GM19467 (cell line): ENCODE measurements around the gene CCDC142.

ENCODE experiments used
- ATAC-seq: cut with Tn5 transposase; IDR thresholded peaks from one replicate; pipeline ENCODE4 v1.9.1; 2021; ENCODE audit warnings: mild to moderate bottlenecking, moderate library complexity; ENCODE audit not compliant: unreplicated experiment

The CCDC142 gene

GRCh38 chr2:74514368-74515270 is 31.8 kb upstream of the CCDC142 start, which contains the start of gene TLX2:
Gene TLX2, plus strand, starts transcription at chr2:74514450. Its CDS starts 357 bp downstream, at chr2:74514807.
- no peak for ATAC-seq

GRCh38 chr2:74513605-74514367 is 31.0 kb upstream of the CCDC142 start:
- no peak for ATAC-seq

GRCh38 chr2:74512744-74513604 is 30.2 kb upstream of the CCDC142 start:
- ATAC-seq = no peak

- ATAC-seq = no peak
These were observed 28.5 kb upstream of the CCDC142 start for GRCh38 chr2:74511104-74511989.

GRCh38 chr2:74510272-74510671 is 27.5 kb upstream of the CCDC142 start:
- ATAC-seq = no peak

- peak; percentile 3 for ATAC-seq
These were observed 25.2 kb upstream of the CCDC142 start for GRCh38 chr2:74507926-74508520.

GRCh38 chr2:74507145-74507925 is 24.5 kb upstream of the CCDC142 start, which contains the start of gene PCGF1:
Gene PCGF1, minus strand, starts transcription at chr2:74507695. Its CDS starts 27 bp downstream, at chr2:74507668.
- peak; percentile 85 for ATAC-seq

GRCh38 chr2:74505448-74506246 is 22.8 kb upstream of the CCDC142 start:
- no peak for ATAC-seq

- no peak for ATAC-seq
These were observed 21.8 kb upstream of the CCDC142 start for GRCh38 chr2:74504591-74504990.

- ATAC-seq = no peak
These were observed 21.0 kb upstream of the CCDC142 start for GRCh38 chr2:74503506-74504475.

- ATAC-seq = peak; percentile 30
These were observed 20.1 kb upstream of the CCDC142 start for GRCh38 chr2:74502720-74503505.

GRCh38 chr2:74502147-74502719 is 19.4 kb upstream of the CCDC142 start:
- no peak for ATAC-seq

- no peak for ATAC-seq
These were observed 18.7 kb upstream of the CCDC142 start for GRCh38 chr2:74501335-74502071.

- no peak for ATAC-seq
These were observed 17.8 kb upstream of the CCDC142 start for GRCh38 chr2:74500578-74500946.
